GM20000 (cell line): Measurements from ENCODE around the gene KTN1.
A peak's percentile ranks its signal among the peaks of the same experiment; 100 is the strongest.

ENCODE experiments used
- DNase-seq: peaks from one replicate; pipeline ENCODE4 v3.0.0; 2012; ENCODE audit warnings: low spot score
- TF ChIP-seq, protein P1 (sequence below): IDR thresholded peaks from 2 replicates; pipeline ENCODE4 v1.5.1; 2012; ENCODE audit warnings: mild to moderate bottlenecking, control low read depth; ENCODE audit errors: extremely low read depth, missing control alignments

The KTN1 gene

DNA sequence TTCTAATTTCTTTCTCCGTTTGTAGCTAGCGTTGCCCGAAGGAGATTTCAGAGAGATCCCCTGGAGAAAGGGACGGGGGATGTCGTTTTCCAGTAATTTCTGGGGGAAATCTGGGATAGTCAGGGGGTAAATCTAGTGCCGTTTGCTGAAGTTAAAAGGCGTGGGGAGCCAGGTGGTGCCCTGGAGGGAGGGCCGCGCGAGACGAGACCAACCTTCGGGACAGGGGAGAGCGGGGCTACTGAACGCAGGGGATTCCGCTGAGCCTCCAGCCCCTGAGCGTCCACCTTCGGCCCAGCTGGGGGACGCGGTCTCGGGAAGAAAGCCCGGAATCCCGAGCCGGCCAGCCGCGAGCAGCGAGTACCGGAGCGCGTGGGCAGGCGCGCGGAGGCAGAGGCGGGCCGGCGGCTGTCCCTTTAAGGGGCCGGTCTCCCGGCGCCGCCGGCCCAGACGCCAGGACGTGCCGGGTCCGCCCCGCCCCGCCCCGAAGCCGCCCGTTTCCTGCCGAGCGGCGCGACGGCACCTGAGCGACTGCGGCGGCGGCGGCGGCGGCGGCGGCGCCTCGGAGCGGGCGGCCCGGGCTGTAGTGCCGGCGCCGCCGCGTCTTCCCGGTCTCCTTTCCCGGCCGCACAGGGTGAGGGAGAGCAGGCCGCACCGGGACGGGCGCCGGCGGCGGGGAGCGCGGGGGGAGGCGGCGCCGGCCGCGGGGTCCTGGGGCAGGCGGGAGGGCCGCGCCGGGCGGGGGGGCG lies at the start of gene KTN1:
TSS of gene KTN1 (plus strand) at position 484 of the 746 bp plus-strand sequence. CDS start 31,842 bp downstream, outside the sequence.
- DNase-seq: peak; percentile 95
- TF ChIP-seq, protein P1, sequence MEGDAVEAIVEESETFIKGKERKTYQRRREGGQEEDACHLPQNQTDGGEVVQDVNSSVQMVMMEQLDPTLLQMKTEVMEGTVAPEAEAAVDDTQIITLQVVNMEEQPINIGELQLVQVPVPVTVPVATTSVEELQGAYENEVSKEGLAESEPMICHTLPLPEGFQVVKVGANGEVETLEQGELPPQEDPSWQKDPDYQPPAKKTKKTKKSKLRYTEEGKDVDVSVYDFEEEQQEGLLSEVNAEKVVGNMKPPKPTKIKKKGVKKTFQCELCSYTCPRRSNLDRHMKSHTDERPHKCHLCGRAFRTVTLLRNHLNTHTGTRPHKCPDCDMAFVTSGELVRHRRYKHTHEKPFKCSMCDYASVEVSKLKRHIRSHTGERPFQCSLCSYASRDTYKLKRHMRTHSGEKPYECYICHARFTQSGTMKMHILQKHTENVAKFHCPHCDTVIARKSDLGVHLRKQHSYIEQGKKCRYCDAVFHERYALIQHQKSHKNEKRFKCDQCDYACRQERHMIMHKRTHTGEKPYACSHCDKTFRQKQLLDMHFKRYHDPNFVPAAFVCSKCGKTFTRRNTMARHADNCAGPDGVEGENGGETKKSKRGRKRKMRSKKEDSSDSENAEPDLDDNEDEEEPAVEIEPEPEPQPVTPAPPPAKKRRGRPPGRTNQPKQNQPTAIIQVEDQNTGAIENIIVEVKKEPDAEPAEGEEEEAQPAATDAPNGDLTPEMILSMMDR: no peak

DNA sequence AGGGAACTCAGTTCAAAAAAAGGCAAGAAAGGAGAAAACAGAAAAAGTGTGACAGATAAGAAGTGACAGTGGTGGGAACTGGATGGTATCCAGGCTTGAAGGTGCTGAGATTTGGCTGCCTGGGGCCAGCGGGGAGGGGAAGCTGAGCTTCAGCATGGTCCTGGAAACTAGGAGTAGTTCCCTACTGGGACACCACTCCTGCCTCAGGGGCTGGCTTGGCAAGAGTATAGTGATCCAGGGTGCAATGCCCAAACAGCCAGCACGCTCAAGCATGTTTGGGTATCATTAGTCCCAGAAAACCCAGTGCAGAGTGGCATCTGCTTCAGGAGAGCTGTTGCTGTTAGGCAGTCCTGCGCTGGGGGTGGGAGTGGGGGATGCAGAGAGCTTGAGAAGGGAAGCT lies 49.5 kb upstream of the KTN1 start:
- TF ChIP-seq, protein P1: no peak
- no peak for DNase-seq

DNA sequence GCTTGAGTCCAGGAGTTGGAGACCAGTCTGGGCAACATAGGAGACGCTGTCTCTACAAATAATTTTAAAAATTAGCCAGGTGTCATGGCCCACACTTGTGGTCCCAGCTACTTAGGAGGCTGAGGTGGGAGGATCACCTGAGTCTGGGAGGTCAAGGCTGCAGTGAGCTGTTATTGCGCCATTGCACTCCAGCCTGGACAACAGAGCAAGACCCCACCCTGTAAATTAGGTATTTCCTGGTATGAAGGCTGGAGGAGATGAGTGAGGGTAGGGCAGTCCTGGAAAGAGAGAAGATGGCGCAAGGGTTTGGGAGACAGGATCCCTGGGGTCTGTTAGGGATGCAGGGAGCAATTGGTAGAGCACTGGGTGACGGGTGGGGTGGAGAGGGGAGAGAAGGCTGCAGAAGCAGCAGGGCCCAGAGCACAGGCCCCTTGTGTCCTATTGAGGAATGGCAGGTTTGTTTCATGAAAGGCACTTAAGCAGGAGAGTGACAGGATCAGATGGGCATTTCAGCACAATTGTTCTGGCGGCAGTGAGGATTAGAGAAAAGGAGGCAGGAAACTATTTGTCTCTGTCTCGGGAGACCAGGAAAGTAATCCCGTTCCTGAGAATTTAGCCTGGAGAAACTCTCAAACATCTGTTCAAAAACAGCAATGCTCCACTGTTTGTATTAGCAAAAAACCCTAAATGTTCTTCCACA lies 47.2 kb upstream of the KTN1 start:
- DNase-seq: no peak
- TF ChIP-seq, protein P1: no peak

DNA sequence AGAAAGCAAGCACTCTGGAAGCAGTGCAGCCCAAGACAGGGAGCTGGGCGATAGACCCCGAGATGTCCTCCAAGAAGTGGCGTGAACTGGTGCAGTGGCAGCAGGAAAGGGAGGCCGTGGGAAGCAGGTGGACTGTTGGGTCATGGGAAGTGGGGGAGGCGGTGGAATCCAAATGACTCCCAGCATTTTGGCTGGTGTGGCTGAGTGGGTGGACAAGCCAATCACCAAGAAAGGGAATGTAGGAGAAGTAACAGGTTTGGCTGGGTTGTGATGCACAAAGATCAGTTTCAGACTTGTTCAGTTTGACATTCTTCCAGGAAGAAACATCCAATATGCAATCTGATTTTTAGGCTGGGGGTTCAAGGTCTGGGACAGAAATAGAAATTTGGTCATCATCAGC lies 46.0 kb upstream of the KTN1 start:
- TF ChIP-seq, protein P1: no peak
- no peak for DNase-seq

DNA sequence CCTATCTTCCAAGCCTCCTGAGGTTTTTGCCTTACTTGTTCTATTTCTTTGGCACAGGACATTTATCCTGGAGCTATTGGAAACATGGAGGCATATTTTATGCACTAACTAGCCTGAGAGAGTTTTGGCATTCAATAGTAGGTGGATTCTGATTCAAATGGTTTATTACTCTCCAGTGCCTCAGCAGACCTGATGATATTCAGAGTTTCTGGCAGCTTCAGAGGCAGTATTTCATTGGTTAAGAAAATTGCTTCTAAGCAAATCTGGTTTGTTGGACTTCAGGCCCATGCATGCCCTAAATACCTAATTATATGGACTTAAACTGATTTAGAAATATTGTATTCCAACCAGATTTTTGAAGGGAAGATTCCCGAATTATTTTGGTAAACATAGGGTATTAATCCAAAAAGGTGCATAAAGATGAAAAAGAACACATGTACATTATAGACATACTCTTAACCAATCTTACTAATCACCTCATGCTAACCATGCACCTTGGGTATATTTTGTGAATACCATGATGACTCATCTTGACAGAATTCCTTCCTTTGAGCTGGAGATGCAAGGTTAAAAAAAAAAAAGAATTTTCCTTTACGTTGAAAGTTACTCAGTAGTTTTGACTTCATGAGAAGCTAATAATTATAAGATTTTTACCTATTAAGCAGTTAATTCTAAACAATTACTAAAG lies 44.3 kb upstream of the KTN1 start:
- TF ChIP-seq, protein P1: no peak
- no peak for DNase-seq

- TF ChIP-seq, protein P1: no peak
- no peak for DNase-seq
Observed at GRCh38 chr14:55536204-55536708, 43.8 kb upstream of the KTN1 start.
